HG02678 (cell line): ENCODE data around the gene GDF15.
"Not testable (repeated sequence)": the region's sequence is repeated elsewhere in the genome, so short reads cannot be mapped to it uniquely, and the experiment has no call there.

Source experiments
- ATAC-seq: cut with Tn5 transposase; IDR thresholded peaks from one replicate; pipeline ENCODE4 v1.9.1; 2021; ENCODE audit warnings: mild to moderate bottlenecking, moderate library complexity; ENCODE audit not compliant: unreplicated experiment

The GDF15 gene

DNA sequence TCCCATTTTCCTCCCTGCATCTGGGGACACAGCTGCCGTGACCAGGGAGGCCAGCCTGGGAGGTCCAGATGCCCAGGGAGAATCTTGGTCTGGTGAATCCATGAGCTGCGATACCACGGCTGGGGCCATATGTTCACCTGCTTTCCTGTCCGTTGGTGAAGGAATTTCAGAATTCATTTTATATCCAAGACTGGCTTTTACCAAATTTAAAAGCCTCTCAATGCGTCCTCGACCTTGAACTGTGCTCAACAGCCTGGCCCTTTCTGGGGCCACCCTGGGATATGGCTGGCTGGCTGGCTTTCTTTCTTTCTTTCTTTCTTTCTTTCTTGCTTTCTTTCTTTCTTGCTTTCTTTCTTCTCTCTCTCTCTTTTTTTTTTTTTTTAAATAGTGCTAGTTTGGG, 22.2 kb upstream of the GDF15 start:
- no peak for ATAC-seq

DNA sequence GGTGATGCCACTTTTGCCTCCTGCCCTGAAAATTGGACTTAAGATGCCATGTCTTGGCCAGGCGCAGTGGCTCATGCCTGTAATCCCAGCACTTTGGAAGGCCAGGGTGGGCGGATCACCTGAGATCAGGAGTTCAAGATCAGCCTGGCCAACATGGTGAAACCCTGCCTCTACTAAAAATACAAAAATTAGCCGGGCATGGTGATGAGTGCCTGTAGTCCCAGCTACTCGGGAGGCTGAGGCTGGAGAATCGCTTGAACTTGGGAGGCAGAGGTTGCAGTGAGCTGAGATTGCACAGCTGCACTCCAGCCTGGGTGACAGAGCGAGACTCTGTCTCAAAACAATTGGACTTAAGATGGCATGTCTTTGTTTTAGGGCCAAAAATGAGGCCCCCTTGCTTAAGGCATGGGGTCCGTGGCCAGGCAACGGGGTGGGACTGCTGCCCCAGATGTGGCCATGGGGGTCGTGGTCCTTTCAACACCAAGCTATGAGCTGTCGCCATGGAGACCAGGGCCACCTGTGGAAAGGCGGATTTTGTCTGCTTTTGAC, 21.6 kb upstream of the GDF15 start:
- not testable (repeated sequence) for ATAC-seq

DNA sequence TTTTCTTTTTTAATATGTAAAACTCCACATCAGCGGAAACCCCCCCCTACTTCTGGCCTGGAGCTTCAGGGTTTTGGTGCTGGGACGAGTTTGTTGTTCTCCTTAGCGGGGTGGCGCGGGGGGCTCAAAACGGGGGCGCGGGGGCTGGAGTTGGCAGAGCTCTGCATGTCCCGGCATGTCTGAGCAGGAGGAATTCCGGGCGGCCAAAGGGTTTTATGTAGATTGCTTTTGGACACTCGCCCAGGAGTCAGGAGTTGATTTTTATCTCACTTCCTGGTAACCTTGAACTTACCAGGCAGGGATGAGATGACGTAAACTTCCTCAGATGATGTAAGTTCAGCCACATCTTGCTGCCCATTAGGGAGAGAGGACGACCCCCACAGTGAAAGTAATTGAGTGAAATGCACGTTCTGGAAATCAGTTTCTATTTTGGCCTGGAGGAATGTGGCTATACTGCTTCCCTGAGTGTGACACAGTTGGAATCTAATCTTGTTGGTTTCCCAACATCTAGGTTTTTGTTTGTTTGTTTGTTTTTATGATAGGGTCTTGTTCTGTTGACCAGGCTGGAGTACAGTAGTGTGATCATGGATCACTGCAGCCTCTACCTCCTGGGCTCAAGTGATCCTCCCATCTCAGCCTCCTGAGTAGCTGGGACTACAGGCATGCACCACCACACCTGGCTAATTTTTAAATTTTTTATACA, 21.0 kb upstream of the GDF15 start:
- ATAC-seq = no peak

DNA sequence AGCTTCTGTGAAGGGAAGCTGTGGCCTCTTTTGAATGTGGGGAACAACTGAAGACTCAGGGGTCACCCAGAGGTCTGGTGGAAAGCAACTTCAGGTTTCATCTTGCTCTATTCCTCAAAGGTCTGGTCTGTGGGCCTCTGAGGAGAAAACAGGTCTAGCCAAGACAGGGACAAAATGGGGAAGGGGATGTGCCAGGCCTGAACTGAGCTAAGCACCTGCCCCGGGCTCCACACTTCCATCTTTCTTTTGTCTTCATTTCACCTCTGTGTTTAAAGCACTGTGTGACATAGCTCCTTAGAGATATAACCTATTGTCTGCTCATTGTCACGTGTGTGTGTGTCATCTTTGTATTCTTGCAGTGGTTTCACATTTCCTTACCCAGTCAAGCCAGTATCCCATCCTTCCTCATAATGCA, 19.9 kb upstream of the GDF15 start:
- no peak for ATAC-seq

DNA sequence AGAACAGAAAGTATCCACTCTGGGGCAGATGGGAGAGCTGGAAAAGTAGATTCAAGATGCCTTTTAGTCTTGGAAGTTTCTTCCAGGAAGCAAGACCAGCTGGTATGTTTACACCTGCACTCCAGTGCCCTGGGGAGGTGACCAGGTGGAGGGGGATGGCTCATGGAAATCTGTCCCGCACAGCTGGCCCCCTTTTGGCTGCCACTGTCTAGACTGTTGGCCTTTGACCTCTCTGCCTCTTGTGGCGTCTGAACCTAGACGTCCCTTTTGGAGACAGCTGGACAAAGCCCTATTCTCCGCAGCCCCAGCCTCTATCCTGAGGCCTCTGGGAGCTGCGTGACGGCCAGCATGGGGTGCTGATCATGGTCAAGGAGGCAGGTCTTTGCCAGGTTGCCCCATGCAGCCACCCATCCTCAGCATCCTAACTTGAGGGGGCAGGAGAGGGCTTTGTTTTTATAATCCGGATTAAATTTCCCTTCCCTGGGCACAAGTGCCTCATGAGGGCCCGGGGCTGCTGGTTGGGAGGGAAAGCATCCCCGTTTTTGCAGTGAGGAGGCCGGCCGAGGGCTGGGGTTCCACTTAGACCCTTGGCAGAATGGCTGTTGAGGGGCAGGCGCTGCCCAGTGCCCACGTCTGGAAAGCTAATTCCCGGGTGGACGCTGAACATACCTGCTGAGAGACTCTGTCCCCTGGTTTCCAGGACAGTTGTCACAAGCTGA, 17.3 kb upstream of the GDF15 start:
- no peak for ATAC-seq

DNA sequence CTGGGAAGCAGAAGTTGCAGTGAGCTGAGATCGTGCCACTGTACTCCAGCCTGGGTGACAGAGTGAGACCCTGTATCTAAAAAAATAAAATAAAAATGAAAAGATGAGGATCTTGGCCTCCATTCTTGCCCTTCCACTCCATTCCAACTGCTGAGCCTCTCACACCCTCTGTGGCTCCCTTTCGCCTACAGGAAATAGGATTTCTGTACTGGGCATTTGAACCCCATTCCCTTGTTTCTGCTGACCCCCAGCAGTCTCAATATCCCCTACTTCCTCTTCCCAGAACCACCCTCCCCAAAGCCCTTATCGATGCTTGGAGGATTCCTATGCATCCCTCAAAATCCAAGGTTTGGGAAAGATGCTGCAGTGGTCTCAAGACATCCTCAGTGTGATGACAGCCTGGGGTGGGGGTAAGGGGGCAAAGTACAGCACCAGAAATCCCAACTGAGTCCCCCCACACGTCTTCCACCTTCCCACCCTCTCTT, 12.5 kb upstream of the GDF15 start:
- ATAC-seq = no peak

DNA sequence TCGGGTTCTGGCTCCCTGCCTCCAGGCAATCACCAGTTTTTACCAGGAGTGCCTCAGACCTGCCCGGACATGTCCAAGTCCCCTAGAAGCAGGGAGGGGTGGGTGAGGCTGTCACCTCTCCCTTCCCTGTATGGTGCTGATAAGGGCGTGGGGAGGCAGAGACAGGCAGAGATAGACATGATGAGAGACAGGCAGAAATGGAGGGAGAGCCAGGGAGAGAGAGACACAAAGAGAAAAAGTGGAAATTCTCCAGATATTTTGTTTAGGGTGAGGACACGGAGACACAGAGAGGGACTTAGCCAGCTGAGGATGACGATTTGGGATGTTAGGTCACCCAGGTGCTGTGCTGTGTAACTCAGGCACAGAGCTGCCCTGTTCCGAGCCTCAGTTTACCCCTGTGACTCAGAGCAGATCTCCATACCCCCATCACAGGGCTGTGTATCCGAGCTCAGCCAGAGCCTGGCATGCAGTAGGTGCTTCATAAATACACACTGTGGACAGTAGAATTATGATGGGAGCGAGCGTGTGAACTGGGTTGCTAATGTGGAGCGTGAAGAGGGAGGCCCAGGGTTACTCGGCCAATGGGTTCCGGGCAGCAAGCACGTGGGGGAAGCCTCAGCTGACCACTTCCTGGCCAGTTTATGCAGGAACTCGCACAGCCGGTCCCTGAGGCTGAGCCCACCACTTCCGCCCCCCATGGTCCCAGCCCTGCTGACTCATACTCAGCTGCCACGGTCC, 11.9 kb upstream of the GDF15 start:
- ATAC-seq = peak; percentile 80

DNA sequence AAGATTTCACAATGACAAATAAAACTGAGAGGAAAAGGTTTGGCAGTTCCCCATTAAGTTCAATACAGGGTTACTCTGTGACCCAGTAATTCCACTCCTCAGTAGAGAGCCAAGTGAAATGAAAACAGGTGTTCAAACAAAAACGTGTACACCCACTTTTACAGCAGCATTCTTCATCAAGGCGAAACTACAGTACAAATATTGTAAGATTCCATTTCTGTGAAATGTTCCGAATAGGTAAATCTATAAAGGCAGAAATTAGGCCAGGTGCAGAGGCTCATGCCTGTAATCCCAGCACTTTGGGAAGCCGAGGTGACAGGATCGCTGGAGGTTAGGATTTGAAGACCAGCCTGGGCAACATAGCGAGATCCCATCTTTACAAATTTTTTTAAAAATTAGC, 8.9 kb upstream of the GDF15 start:
- ATAC-seq = no peak

DNA sequence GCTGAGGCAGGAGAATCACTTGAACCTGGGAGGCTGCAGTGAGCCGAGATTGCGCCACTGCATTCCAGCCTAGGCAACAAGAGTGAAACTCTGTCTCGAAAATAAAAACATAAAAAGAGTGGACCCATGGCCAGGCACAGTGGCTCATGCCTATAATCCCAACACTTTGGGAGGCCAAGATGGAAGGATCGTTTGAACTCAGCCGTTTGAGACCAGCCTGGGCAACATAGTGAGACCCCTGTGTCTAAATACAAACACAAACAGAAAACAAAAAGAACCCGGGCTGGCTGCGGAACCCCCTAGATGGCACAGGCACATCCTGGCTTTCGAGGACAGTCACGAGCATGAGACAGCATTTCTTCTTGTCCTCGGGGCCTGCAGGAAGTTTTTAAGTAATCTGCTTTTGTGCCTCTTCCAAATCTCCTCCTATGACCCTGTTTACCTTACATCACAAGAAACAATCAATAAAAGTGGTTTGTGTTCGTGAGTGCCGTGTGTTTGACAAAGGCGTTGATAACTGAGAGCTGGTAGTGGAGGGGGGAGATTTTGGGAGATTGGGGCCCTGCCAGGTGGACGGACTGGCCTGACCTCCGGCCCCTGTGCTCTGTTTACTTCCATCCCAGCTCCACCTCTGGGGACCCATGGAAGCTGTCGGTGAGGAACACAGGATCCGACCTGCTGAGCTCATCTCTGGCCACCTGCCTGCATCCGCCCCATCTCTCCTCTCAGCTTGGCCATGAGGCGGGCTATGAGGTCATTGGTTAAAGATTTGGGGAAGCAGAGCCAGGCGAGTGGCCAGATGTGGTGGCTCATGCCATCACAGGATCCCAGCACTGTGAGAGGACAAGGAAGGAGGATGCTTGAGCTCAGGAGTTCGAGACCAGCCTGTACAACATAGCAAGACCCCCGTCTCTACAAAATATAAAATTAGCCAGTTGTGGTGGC, 5.9 kb upstream of the GDF15 start:
- ATAC-seq = no peak

DNA sequence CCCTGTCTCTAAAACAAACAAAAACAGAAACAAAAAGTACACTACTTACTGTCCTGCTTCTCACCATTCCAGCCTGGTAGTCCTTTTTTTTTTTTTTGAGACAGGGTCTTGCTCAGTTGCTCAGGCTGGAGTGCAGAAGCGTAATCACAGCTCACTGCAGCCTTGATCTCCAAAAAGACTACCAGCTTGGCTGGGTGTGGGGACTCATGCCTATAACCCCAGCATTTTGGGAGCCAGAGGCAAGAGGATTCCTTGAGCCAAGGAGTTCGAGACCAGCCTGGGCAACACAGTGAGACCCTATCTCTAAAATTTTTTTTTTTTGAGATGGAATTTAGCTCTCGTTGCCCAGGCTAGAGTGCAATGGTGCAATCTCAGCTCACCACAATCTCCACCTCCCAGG, 5.1 kb upstream of the GDF15 start:
- no peak for ATAC-seq

DNA sequence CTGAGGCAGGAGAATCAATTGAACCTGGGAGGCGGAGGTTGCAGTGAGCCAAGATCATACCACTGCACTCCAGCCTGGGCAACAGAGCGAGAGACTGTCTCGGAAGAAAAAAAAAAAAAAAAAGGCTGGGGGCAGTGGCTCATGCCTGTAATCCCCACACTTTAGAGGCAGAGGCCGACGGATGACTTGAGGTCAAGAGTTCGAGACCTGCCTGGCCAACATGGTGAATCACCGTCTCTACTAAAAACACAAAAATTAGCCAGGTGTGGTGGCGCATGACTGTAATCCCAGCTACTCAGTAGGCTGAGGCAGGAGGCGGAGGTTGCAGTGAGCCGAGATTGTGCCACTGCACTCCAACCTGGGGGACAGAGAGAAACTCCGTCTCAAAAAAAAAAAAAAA, 2.3 kb upstream of the GDF15 start:
- not testable (repeated sequence) for ATAC-seq

DNA sequence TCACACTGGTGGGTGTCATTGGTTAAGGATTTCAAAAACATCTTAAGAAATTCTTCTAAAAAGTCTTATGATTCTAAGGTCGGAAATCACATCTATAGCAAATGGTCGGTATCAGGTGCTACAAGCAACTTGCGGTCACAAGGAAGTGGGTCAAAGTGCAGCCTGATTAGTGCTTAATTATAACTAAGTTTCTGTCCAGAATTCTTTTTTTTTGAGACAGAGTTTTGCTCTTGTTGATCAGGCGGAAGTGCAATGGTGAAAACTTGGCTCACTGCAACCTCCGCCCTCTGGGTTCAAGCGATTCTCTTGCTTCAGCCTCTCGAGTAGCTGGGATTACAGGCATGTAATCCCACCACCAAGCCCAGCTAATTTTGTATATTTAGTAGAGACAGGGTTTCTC, 1.2 kb upstream of the GDF15 start:
- ATAC-seq = no peak

DNA sequence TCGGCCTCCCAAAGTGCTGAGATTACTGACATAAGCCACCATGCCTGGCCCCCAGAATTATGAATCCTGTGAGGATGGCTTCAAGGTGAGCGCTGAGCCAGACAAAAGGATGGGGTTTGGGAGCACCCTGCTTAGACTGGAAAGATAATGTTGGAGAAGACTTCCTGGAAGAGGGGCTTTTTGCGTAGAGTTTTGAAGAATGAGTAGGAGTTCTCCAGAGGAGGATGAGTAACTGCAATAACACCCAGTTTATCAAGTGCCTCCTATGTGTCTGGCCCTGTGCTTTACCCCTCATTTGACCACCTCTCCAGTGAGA, 641 bp upstream of the GDF15 start:
- no peak for ATAC-seq

DNA sequence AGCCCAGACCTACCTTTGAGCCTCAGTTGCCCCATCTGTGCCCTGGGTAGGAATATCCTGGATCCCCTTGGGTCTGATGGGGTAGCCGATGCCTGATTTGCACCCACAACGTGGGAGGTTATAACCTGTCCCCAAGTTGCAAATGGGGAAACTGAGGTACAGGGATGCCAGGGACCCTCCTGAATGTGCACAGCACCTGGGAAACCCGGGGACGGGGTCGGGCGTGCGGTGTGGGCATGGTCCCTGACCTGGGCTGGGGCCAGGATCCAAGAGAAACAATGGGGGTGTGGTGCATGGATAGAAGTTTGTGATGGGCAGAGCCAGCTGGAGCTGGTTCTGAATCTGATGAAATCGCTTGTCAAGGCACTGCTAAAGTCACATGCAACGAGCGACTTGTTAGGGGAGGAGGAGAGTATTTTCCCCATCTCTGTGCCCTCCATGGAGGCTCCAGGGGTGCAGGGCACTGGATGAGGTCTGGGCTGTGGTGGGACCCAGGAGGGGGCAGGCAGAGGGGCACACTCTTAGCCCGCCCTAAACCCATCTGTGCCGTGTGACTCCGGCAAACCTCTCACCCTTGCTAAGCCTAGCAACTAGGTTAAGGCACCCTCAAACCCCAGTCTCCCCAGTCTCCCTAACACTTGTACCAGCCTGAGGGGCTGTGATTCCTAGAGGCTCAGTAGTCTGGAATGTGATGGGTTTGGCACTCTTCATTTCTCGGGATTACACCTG, 749 bp downstream of the GDF15 start:
- ATAC-seq = no peak

DNA sequence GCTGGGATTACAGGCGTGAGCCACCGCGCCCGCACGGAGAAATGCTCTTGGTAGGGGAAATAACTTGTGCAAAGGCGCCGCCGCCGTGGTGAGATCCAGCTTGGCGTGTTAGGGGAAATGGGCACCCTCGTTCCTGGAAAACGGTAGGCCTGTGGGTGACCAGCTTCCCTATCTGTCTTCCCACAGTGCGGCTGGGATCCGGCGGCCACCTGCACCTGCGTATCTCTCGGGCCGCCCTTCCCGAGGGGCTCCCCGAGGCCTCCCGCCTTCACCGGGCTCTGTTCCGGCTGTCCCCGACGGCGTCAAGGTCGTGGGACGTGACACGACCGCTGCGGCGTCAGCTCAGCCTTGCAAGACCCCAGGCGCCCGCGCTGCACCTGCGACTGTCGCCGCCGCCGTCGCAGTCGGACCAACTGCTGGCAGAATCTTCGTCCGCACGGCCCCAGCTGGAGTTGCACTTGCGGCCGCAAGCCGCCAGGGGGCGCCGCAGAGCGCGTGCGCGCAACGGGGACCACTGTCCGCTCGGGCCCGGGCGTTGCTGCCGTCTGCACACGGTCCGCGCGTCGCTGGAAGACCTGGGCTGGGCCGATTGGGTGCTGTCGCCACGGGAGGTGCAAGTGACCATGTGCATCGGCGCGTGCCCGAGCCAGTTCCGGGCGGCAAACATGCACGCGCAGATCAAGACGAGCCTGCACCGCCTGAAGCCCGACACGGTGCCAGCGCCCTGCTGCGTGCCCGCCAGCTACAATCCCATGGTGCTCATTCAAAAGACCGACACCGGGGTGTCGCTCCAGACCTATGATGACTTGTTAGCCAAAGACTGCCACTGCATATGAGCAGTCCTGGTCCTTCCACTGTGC, 2.4 kb downstream of the GDF15 start:
- peak; percentile 69 for ATAC-seq

DNA sequence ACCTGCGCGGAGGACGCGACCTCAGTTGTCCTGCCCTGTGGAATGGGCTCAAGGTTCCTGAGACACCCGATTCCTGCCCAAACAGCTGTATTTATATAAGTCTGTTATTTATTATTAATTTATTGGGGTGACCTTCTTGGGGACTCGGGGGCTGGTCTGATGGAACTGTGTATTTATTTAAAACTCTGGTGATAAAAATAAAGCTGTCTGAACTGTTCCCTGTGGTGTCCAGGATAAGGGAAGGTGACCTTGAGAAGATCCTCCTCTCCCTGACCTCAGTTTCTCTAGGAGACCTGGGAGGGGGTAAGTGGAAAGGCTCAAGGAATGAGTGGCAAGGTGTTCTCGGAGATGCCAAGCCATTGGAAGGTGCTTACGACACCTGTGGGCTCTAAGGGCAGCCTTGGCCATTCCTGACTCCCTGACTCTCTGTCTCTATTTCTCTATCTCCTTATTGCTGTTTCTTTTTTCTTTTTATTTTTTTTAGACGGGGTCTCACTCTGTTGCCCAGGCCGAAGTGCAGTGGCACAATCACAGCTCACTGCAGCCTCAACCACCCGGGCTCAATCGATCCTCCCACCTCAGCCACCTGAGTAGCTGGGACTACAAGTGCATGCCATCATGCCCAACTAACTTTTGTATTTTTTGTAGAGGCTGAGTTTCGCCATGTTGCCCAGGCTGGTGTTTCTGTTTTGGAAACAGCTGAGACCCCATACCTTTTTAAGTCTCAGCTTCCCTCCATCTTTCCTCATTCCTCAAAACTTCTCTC, 3.2 kb downstream of the GDF15 start:
- ATAC-seq = no peak

DNA sequence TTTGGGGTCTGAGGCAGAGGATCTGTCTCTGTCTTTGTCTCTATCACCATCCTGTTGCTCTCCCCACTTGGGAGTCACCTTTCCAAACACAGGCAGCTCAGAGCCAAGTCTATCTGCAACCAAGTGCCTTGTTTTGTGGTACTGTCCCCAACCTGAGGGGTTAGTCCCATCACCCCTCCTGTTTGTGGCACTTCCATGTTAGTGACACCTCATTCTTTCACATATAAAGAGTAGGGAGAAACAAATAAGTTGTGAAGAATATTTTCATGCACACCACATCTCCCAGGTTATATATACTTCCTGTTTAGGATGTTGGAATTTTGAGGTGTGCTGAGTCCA, 3.7 kb downstream of the GDF15 start:
- no peak for ATAC-seq
